GM12878 (cell line): ENCODE data around the gene OSM. TPM values are rescaled to one million over a fixed set of nuclear protein-coding genes. Genes with fewer than 3 reads are reported as not detected.

ENCODE experiments used
- ATAC-seq: fragments of 200-7000 bp; cut with Tn5 transposase; 3 replicates; pipeline ENCODE4 v1.9.1; 2020; ENCODE audit warnings: mild to moderate bottlenecking, moderate library complexity
- BruUV-seq: library from RNA; stranded (reverse); fragments of 400-500 nt; replicated peaks from 2 replicates; lab custom pipeline; 2021; lab: Mats Ljungman, UMichigan
- CTCF ChIA-PET: fragments of 300-600 bp; sonication (Branson Sonifier 250); formaldehyde crosslinking; extraction: SDS; loops from one replicate; lab custom pipeline; 2021; ENCODE audit warnings: inconsistent platforms; lab: Yijun Ruan, JAX
- POLR2A ChIA-PET: fragments of 350-600 bp; formaldehyde crosslinking; extraction: SDS; loops from one replicate; lab custom pipeline; 2021; ENCODE audit warnings: inconsistent platforms; lab: Charles Lee
- RAD21 ChIA-PET: fragments of 300-600 bp; sonication (Branson Sonifier 250); formaldehyde crosslinking; loops from one replicate; lab custom pipeline; 2023; ENCODE audit warnings: antibody characterized with exemption; ENCODE audit not compliant: unreplicated experiment; lab: Charles Lee
- SMC1A ChIA-PET: fragments of 300-600 bp; sonication (Branson Sonifier 250); formaldehyde crosslinking; loops from one replicate; lab custom pipeline; 2023; ENCODE audit not compliant: unreplicated experiment, uncharacterized antibody; lab: Charles Lee
- DNase-seq: peaks from one replicate; pipeline ENCODE4 v3.0.0-alpha.2; 2011; ENCODE audit warnings: low read depth, low spot score
- FAIRE-seq: peaks from 3 replicates; lab custom pipeline; 2011; peaks lifted over from hg19 to GRCh38; lab: Jason Lieb, UNC
- H2AFZ ChIP-seq: 2 replicates; pipeline ENCODE4 v1.6.0; 2011; ENCODE audit warnings: low read depth, low read length, control low read depth; ENCODE audit not compliant: control insufficient read depth
- H3K27ac ChIP-seq: 2 replicates; pipeline ENCODE4 v1.5.1; 2011; ENCODE audit warnings: control low read depth; ENCODE audit not compliant: control insufficient read depth, insufficient read depth
- H3K27me3 ChIP-seq, 2 experiments: replicated peaks in 1 of 2; 2 replicates each; pipeline versions ENCODE4 v1.6.0 to v1.6.1; 2011; ENCODE audit warnings: low read length in 1 of 2; ENCODE audit not compliant: control insufficient read depth in 2 of 2, insufficient read depth in 2 of 2
- H3K36me3 ChIP-seq, 2 experiments: 2 replicates each; pipeline ENCODE4 v1.5.1; 2011; ENCODE audit warnings: low read length in 1 of 2; ENCODE audit not compliant: control insufficient read depth in 2 of 2, insufficient read depth in 2 of 2
- H3K4me1 ChIP-seq: 2 replicates; pipeline ENCODE4 v1.6.1; 2011; ENCODE audit warnings: mild to moderate bottlenecking, low read length, moderate library complexity, mixed read lengths; ENCODE audit not compliant: control insufficient read depth, insufficient read depth
- H3K4me2 ChIP-seq: 2 replicates; pipeline ENCODE4 v1.6.0; 2011; ENCODE audit warnings: control low read depth; ENCODE audit not compliant: control insufficient read depth, insufficient read depth
- H3K4me3 ChIP-seq: fragments of 200-600 bp; sonication (generic); 2 replicates; pipeline ENCODE4 v1.5.1; 2016
- H3K79me2 ChIP-seq: 2 replicates; pipeline ENCODE4 v1.6.0; 2011; ENCODE audit warnings: low read length; ENCODE audit not compliant: control insufficient read depth, insufficient read depth
- H3K9ac ChIP-seq: 2 replicates; pipeline ENCODE4 v1.8.0; 2011; ENCODE audit warnings: low read length, control low read depth, mixed read lengths; ENCODE audit not compliant: control insufficient read depth, insufficient read depth
- H3K9me3 ChIP-seq: replicated peaks from 3 replicates; pipeline ENCODE4 v1.5.1; 2011; ENCODE audit warnings: mild to moderate bottlenecking, low read length; ENCODE audit not compliant: control insufficient read depth, insufficient read depth
- H4K20me1 ChIP-seq: 2 replicates; pipeline ENCODE4 v1.6.0; 2011; ENCODE audit not compliant: control insufficient read depth, insufficient read depth
- FOXK2 ChIP-seq: fragments of 450-650 bp; IDR thresholded peaks from 2 replicates; pipeline ENCODE4 v1.6.1; 2017; ENCODE audit warnings: mild to moderate bottlenecking, moderate library complexity
- IKZF1 ChIP-seq: fragments of 450-650 bp; conservative IDR thresholded peaks from 2 replicates; pipeline ENCODE4 v1.6.1; 2017; ENCODE audit warnings: antibody characterized with exemption, mild to moderate bottlenecking
- IKZF2 ChIP-seq, 2 experiments: fragments of 450-650 bp; IDR thresholded peaks; 2 replicates each; pipeline ENCODE4 v1.6.1; 2017; ENCODE audit warnings: mild to moderate bottlenecking in 2 of 2, moderate library complexity in 2 of 2
- NR2F1 ChIP-seq: fragments of 450-650 bp; conservative IDR thresholded peaks from 2 replicates; pipeline ENCODE4 v1.6.1; 2017; ENCODE audit warnings: mild to moderate bottlenecking
- POLR2A ChIP-seq: IDR thresholded peaks from 2 replicates; pipeline ENCODE4 v1.6.1; 2011; ENCODE audit warnings: low read depth, mild to moderate bottlenecking, low read length
- RBBP5 ChIP-seq: fragments of 200-600 bp; sonication (generic); conservative IDR thresholded peaks from 2 replicates; pipeline ENCODE4 v1.6.1; 2016
- ZBTB11 ChIP-seq: fragments of 450-650 bp; formaldehyde crosslinking; IDR thresholded peaks from 2 replicates; pipeline ENCODE4 v1.5.0; 2022; ENCODE audit warnings: mild to moderate bottlenecking, missing genetic modification characterization
- ZNF384 ChIP-seq: IDR thresholded peaks from 2 replicates; pipeline ENCODE4 v1.6.1; 2012; ENCODE audit warnings: low read depth, mild to moderate bottlenecking, low read length, improper control_type of control experiment, borderline replicate concordance
- WGBS: methylation state at CpG from one replicate; pipeline ENCODE4 v1.1.6; 2016; ENCODE audit warnings: low lambda C conversion rate; ENCODE audit not compliant: insufficient replicate concordance, insufficient coverage; ENCODE audit errors: missing lambda C conversion rate; 5-methylcytosine and 5-hydroxymethylcytosine counted together
- in situ Hi-C: fragments of 300-500 bp; cut with MboI; formaldehyde crosslinking; loops from 9 replicates; pipeline ENCODE4 v1.14.3; 2018; ENCODE audit warnings: mixed read lengths
- intact Hi-C: fragments of 100-400 bp; cut with micrococcal nuclease; formaldehyde crosslinking; loops from one replicate; pipeline ENCODE4 v1.14.2; 2022; ENCODE audit not compliant: unreplicated experiment
- polyA plus RNA-seq, 11 experiments: library from polyadenylated mRNA; depleted of rRNA in 4 of 11; unstranded in 6 of 11; stranded (reverse) in 5 of 11; fragments of >200 nt; fragmentation: Nextera tagmentation in 4 of 11; fragmentation: Illumina TruSeq in 1 of 11; extraction: Ambion mirVana in 4 of 11; extraction: Trizol in 1 of 11; gene quantifications; 1 replicate in 1 of 11; 2 replicates in 10 of 11; pipeline versions ENCODE4 v1.2.1 to v1.2.3, GENCODE V29; 2011 to 2016; ENCODE audit warnings: inconsistent platforms in 2 of 11, missing spikeins in 2 of 11, low read depth in 1 of 11
- total RNA-seq, 4 experiments: library from RNA; depleted of rRNA in 3 of 4; stranded (reverse); fragments of >200 nt in 3 of 4; fragmentation: Illumina TruSeq in 1 of 4; extraction: Trizol in 1 of 4; gene quantifications; 2 replicates each; pipeline versions ENCODE4 v1.2.1 to v1.2.3, GENCODE V29; 2013 to 2021
- TF ChIP-seq, protein P1 (sequence below): fragments of 450-650 bp; IDR thresholded peaks from 2 replicates; pipeline ENCODE4 v1.6.1; 2017; ENCODE audit warnings: mild to moderate bottlenecking

Gene OSM
- total and polyA plus RNA-seq, 10 of the 15 experiments (the other 5 are each of a cell fraction or from before 2014, with no cell fraction given): 0.06 to 1.4 (median 0.59) TPM

GRCh38 chr22:30296833-30297232 lies 30.2 kb upstream of the OSM start:
- in situ Hi-C loops: no loop called here
- FAIRE-seq: no peak

GRCh38 chr22:30296324-30296723 lies 29.7 kb upstream of the OSM start:
- CTCF ChIA-PET: interaction anchor here (0.8 to 1.4 kb wide), 2 partner anchors 9 to 192 kb away, joined by 3 to 7 read pairs; no protein-coding TSS in a partner anchor
- Histone ChIP-seq H3K9me3 (no peaks in the 10 kb centered on the region), H3K27ac (no peak overlapping the region), H3K4me2 (no peak overlapping the region), H4K20me1 (no peaks in the 10 kb centered on the region), H3K9ac (no peak overlapping the region), H3K79me2 (no peaks in the 10 kb centered on the region), H3K36me3 (peaks cover 15 to 42% of the 10 kb centered on the region in 2 experiments; a peak in 3 of 4 replicates), H3K4me1 (peaks cover under 1% of the 10 kb centered on the region; the same call in 1 of the 2 replicates), H2AFZ (no peak overlapping the region), H3K27me3 (no peaks in the 10 kb centered on the region), H3K4me3 (no peak overlapping the region)
- in situ Hi-C loops (no loop called here), intact Hi-C loops (no loop called here)
- FAIRE-seq: no peak
- POLR2A ChIA-PET: no interaction called here
- no peak for DNase-seq
- ATAC-seq: no peak
- SMC1A ChIA-PET: interaction anchor here (0.5 to 1.2 kb wide), 3 partner anchors 9 to 93 kb away, joined by 3 to 5 read pairs (median 3); partner anchors contain the start of gene TBC1D10A
- WGBS: 98% methylated on average over 4 of the region's 4 CpGs
- RAD21 ChIA-PET: interaction anchor here (1.4 kb wide), 1 partner anchor 31 kb away, joined by 4 read pairs; the partner anchor contains the start of gene TBC1D10A
- no TSS peak for BruUV-seq
- TF ChIP-seq IKZF2 (IDR thresholded peaks at IDR 0.05) (no peak), POLR2A (no peak), ZNF384 (no peak), NR2F1 (no peak), RBBP5 (no peak), IKZF1 (no peak), ZBTB11 (CRISPR knock-in tag) (no peak)

More at GRCh38 chr22:30296833-30297232, 30.2 kb upstream of the OSM start:
- H3K4me2 ChIP-seq: no peak overlapping the region
- RAD21 ChIA-PET: no interaction called here
- no TSS peak for BruUV-seq
- H3K4me1 ChIP-seq: peaks cover under 1% of the 10 kb centered on the region; the same call in 1 of the 2 replicates
- 84% methylated on average over 3 of the region's 3 CpGs for WGBS
- intact Hi-C loops: no loop called here
- H3K79me2 ChIP-seq: no peaks in the 10 kb centered on the region
- peaks cover 15 to 47% of the 10 kb centered on the region in 2 experiments; a peak in 3 of 4 replicates for H3K36me3 ChIP-seq
- DNase-seq (no peak), ATAC-seq (no peak)
- CTCF ChIA-PET: interaction anchor here (1.4 kb wide), 1 partner anchor 9 kb away, joined by 7 read pairs; no protein-coding TSS in a partner anchor
- no peak overlapping the region for H3K4me3 ChIP-seq
- no peaks in the 10 kb centered on the region for H3K27me3 ChIP-seq
- no peak overlapping the region for H2AFZ ChIP-seq
- H3K27ac ChIP-seq: no peak overlapping the region
- H3K9me3 ChIP-seq: no peaks in the 10 kb centered on the region
- no peaks in the 10 kb centered on the region for H4K20me1 ChIP-seq
- no peak overlapping the region for H3K9ac ChIP-seq
- POLR2A ChIA-PET: no interaction called here
- SMC1A ChIA-PET: interaction anchor here (0.5 to 0.9 kb wide), 2 partner anchors 9 to 92 kb away, joined by 3 read pairs; no protein-coding TSS in a partner anchor
- no peak for TF ChIP-seq FOXK2
- TF ChIP-seq, protein P1, sequence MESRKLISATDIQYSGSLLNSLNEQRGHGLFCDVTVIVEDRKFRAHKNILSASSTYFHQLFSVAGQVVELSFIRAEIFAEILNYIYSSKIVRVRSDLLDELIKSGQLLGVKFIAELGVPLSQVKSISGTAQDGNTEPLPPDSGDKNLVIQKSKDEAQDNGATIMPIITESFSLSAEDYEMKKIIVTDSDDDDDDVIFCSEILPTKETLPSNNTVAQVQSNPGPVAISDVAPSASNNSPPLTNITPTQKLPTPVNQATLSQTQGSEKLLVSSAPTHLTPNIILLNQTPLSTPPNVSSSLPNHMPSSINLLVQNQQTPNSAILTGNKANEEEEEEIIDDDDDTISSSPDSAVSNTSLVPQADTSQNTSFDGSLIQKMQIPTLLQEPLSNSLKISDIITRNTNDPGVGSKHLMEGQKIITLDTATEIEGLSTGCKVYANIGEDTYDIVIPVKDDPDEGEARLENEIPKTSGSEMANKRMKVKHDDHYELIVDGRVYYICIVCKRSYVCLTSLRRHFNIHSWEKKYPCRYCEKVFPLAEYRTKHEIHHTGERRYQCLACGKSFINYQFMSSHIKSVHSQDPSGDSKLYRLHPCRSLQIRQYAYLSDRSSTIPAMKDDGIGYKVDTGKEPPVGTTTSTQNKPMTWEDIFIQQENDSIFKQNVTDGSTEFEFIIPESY: no peak
